Glutamatergic neuron (in vitro differentiated cells): Measurements from ENCODE around the gene JUNB. TPM values are rescaled to one million over a fixed set of nuclear protein-coding genes. Genes with fewer than 3 reads are reported as not detected.
A peak's percentile ranks its signal among the peaks of the same experiment; 100 is the strongest.

Experiments
- DNase-seq: peaks from one replicate; pipeline ENCODE4 v3.0.0; 2022
- H3K27ac Mint-ChIP-seq: one replicate; pipeline ENCODE4 v1.8.0; 2020; ENCODE audit warnings: mild to moderate bottlenecking, mixed read lengths, inconsistent platforms; ENCODE audit not compliant: unreplicated experiment
- H3K27me3 Mint-ChIP-seq: one replicate; pipeline ENCODE4 v1.8.0; 2020; ENCODE audit warnings: mild to moderate bottlenecking, moderate library complexity, mixed read lengths, inconsistent platforms; ENCODE audit not compliant: unreplicated experiment
- H3K36me3 Mint-ChIP-seq: one replicate; pipeline ENCODE4 v1.8.0; 2020; ENCODE audit warnings: mild to moderate bottlenecking, mixed read lengths, inconsistent platforms; ENCODE audit not compliant: unreplicated experiment
- H3K4me1 Mint-ChIP-seq: one replicate; pipeline ENCODE4 v1.8.0; 2020; ENCODE audit warnings: mild to moderate bottlenecking, low read depth, mixed read lengths, inconsistent platforms; ENCODE audit not compliant: unreplicated experiment
- H3K4me3 Mint-ChIP-seq: one replicate; pipeline ENCODE4 v1.8.0; 2020; ENCODE audit warnings: mild to moderate bottlenecking, mixed read lengths, inconsistent platforms; ENCODE audit not compliant: unreplicated experiment
- H3K9me3 Mint-ChIP-seq: one replicate; pipeline ENCODE4 v1.8.0; 2020; ENCODE audit warnings: mild to moderate bottlenecking, moderate library complexity, mixed read lengths, inconsistent platforms; ENCODE audit not compliant: unreplicated experiment
- total RNA-seq: library from RNA; stranded (reverse); fragmentation: NEBNext Ultra II Directional; extraction: Animal tissue kit (Norgen Biotek cat#: 25700); gene quantifications from one replicate; pipeline ENCODE4 v1.2.1, GENCODE V29; 2021; ENCODE audit not compliant: unreplicated experiment
- TF ChIP-seq, protein P1 (sequence below): fragments of 200-600 bp; sonication (generic); IDR thresholded peaks from one replicate; pipeline ENCODE4 v1.5.0; 2021; ENCODE audit not compliant: partially characterized antibody, unreplicated experiment

JUNB gene
- total RNA-seq, 1 donor from 2014 or later: 24.9 TPM

DNA sequence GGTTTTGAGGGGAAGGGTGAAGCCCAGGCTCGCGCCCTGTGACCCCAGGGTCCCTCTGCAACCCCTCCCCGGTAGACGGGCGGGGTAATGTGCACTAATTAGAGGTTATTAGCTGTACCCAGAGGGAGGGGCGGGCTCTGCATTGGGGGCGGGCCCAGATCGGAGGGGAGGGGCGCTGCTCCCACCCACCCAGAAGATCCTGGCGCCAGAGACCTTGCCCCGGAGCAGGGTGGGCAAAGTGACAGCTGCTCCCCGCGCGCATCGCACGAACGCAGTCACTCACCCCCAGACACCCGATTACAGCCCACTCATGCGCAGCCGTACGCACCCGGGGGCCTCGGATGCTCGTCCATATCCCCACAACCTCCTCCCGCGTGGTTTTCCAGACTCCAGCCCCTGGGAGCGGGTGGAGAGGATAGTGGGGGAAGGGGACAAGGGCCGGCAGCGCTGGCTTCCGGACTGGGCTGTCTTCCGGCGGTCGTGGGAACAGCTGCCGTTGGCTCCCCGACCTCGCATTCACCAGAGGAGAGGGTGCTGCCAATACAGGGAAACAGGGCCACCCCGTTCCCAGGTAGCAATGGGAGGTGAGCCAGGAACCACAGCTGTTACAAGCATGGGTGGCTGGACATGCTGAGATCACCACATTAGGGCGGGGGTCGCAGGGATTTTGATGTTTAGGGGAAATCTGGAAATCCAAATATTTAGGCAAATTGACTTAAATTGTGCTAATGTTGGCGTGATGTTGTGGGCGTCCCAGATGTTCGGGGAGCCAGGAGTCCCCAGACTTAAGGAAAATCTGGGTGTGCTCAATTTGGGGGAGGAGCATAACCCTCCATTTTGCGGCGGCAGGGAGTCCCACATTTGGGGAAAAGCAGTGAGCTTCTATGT lies 13.0 kb upstream of the JUNB start:
- TF ChIP-seq, protein P1, sequence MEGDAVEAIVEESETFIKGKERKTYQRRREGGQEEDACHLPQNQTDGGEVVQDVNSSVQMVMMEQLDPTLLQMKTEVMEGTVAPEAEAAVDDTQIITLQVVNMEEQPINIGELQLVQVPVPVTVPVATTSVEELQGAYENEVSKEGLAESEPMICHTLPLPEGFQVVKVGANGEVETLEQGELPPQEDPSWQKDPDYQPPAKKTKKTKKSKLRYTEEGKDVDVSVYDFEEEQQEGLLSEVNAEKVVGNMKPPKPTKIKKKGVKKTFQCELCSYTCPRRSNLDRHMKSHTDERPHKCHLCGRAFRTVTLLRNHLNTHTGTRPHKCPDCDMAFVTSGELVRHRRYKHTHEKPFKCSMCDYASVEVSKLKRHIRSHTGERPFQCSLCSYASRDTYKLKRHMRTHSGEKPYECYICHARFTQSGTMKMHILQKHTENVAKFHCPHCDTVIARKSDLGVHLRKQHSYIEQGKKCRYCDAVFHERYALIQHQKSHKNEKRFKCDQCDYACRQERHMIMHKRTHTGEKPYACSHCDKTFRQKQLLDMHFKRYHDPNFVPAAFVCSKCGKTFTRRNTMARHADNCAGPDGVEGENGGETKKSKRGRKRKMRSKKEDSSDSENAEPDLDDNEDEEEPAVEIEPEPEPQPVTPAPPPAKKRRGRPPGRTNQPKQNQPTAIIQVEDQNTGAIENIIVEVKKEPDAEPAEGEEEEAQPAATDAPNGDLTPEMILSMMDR: no peak

DNA sequence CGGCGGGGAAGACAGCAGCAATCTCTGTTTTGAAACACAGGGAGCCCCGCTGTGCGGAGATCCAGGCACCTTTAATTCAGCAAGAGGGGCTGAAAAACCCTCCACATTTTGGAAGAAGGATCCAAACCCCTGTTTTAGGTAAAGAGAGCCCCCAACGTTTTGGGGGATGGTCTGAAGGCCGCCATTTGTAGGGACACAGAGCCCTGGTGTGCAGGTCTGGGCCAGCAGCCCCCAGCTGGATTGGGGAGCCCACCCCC lies 12.5 kb upstream of the JUNB start:
- peaks cover 11% of the 10 kb centered on the region for H3K9me3 Mint-ChIP-seq
- peaks cover 6% of the 10 kb centered on the region for H3K27me3 Mint-ChIP-seq
- TF ChIP-seq, protein P1: no peak
- peaks cover 16% of the 10 kb centered on the region for H3K4me1 Mint-ChIP-seq
- H3K4me3 Mint-ChIP-seq: peak overlapping the region; percentile 94
- H3K36me3 Mint-ChIP-seq: no peaks in the 10 kb centered on the region
- peak overlapping the region; percentile 98 for H3K27ac Mint-ChIP-seq
- no peak for DNase-seq

More for the DNA sequence above, 13.0 kb upstream of the JUNB start:
- Mint-ChIP-seq H3K27ac (peak overlapping the region; percentile 98), H3K27me3 (peaks cover 4% of the 10 kb centered on the region), H3K4me3 (peak overlapping the region; percentile 94), H3K9me3 (peaks cover 12% of the 10 kb centered on the region), H3K36me3 (no peaks in the 10 kb centered on the region), H3K4me1 (peaks cover 13% of the 10 kb centered on the region)
- peak; percentile 75 for DNase-seq

DNA sequence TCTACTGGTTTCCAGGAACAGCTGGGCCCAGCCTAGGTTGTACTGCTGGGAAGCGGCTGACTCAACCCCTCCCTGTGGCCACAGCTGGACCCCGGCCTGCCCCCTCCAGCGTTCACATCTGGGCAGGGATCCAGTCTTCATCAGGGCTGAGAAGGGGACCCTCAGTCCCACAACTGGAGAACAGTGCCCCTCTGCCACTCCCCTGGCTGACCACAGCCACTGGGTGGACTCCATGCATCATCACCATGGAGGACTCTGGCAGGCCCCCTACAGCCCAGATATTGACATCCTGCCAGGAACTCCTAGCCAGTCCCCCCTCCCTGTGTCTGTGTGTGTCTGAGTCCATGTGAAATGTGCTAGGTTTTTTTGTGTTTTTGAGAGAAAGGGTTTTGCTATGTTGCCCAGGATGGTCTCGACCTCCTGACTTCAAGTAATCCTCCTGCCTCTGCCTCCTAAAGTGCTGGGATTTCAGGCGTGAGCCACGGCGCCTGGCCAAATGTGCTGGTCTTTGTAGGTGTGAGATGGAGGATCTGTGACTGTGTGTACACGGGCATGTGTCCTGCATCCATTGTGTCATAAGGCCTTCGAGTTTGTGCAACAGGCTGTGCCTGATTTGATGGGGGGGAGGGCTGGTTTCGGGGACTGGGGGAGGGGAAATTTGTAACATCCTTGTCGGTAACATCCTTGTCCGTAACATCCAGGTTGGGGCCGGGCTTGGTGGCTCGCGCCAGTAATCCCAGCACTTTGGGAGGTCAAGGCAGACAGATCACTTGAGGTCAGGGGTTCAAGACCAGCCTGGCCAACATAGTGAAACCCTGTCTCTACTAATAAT lies 11.9 kb upstream of the JUNB start:
- Mint-ChIP-seq H3K36me3 (no peaks in the 10 kb centered on the region), H3K27ac (peak overlapping the region; percentile 87), H3K4me3 (peak overlapping the region; percentile 68), H3K4me1 (peaks cover 16% of the 10 kb centered on the region), H3K9me3 (peaks cover 11% of the 10 kb centered on the region), H3K27me3 (peaks cover 6% of the 10 kb centered on the region)
- DNase-seq: peak; percentile 47
- TF ChIP-seq, protein P1: no peak

- H3K27me3 Mint-ChIP-seq: peaks cover 6% of the 10 kb centered on the region
- no peak for DNase-seq
- TF ChIP-seq, protein P1: no peak
- H3K4me3 Mint-ChIP-seq: peak overlapping the region; percentile 90
- no peaks in the 10 kb centered on the region for H3K36me3 Mint-ChIP-seq
- peaks cover 14% of the 10 kb centered on the region for H3K4me1 Mint-ChIP-seq
- peak overlapping the region; percentile 88 for H3K27ac Mint-ChIP-seq
- H3K9me3 Mint-ChIP-seq: peaks cover 8% of the 10 kb centered on the region
These were observed 9.2 kb upstream of the JUNB start for GRCh38 chr19:12782174-12782423.
